C4-2B (cell line): Measurements from ENCODE around the gene EEA1.

Source experiments
- CTCF ChIP-seq: fragments of 450-650 bp; conservative IDR thresholded peaks from 2 replicates; pipeline ENCODE4 v1.5.1; 2017; ENCODE audit warnings: mild to moderate bottlenecking
- ZFX ChIP-seq: fragments of 450-650 bp; IDR thresholded peaks from 2 replicates; pipeline ENCODE4 v1.6.1; 2017

GRCh38 chr12:92721656-92722055, 207.4 kb downstream of the EEA1 start:
- TF ChIP-seq CTCF: no peak
- no peak for TF ChIP-seq ZFX
